ENCODE measurements around the gene MARK4.

DNA sequence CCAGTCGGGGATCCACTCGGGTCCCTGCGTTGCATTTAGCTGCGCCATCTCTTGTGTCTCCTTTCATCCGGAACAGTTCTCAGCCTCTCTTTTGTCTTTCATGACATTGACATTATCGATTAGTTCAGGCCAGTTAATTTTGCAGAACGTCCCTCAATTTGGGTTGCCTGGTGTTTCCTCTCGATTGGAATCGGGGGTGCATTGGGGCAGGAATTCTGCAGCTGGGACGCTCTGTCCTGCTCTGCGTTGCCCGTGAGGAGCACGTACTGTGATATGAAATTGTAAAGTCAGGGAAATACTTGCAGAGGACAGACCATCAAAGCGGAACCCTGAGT, 22.4 kb downstream of the MARK4 start:
- TF ChIP-seq CTCF (IDR thresholded peaks at IDR 0.05) (no peak), POLR2A (IDR thresholded peaks at IDR 0.05) (no peak), EP300 (IDR thresholded peaks at IDR 0.05) (no peak), POLR2AphosphoS5 (IDR thresholded peaks at IDR 0.05) (no peak)

All from gastroesophageal sphincter (tissue), 3 donors.